Ascending aorta (tissue), 2 donors: ENCODE data around the gene CLSTN2. TPM values are rescaled to one million over a fixed set of nuclear protein-coding genes. Genes with fewer than 3 reads are reported as not detected.

Experiments used
- DNase-seq, 2 donors: peaks; one replicate each; pipeline ENCODE4 v3.0.0-alpha.2; 2019; ENCODE audit warnings: low spot score in 2 of 2
- H3K27ac ChIP-seq, 2 donors: fragments of 200-600 bp; sonication (generic); one replicate each; pipeline ENCODE4 v1.5.1; 2016 to 2017; ENCODE audit warnings: mild to moderate bottlenecking in 1 of 2
- H3K27me3 ChIP-seq: fragments of 200-600 bp; sonication (generic); one replicate; pipeline ENCODE4 v1.5.1; 2017
- H3K36me3 ChIP-seq, 2 donors: fragments of 200-600 bp; sonication (generic); one replicate each; pipeline ENCODE4 v1.5.1; 2016
- H3K4me1 ChIP-seq, 2 donors: fragments of 200-600 bp; sonication (generic); one replicate each; pipeline ENCODE4 v1.5.1; 2016 to 2017; ENCODE audit warnings: mild to moderate bottlenecking in 1 of 2
- H3K4me3 ChIP-seq, 2 donors: fragments of 200-600 bp; sonication (generic); one replicate each; pipeline ENCODE4 v1.5.1; 2016 to 2017; ENCODE audit warnings: mild to moderate bottlenecking in 1 of 2
- H3K9me3 ChIP-seq, 2 donors: fragments of 200-600 bp; sonication (generic); one replicate each; pipeline ENCODE4 v1.5.1; 2016
- CTCF ChIP-seq, 3 experiments: fragments of 200-600 bp in 2 of 3; fragments of 450-650 bp in 1 of 3; sonication (generic) in 2 of 3; IDR thresholded peaks; one replicate each; pipeline ENCODE4 v1.5.1; 2016 to 2019; ENCODE audit warnings: antibody characterized with exemption in 3 of 3, mild to moderate bottlenecking in 1 of 3, moderate library complexity in 1 of 3
- intact Hi-C: fragments of 100-400 bp; cut with DNase I; formaldehyde crosslinking; loops from one replicate; pipeline ENCODE4 v1.15.1; 2023
- total RNA-seq: library from RNA; depleted of rRNA; stranded (reverse); fragments of >200 nt; gene quantifications from one replicate; pipeline ENCODE4 v1.1.0, GENCODE V29; 2016

CLSTN2 gene
- total RNA-seq, 1 donor from 2014 or later = 65.8 TPM

- no peak for TF ChIP-seq CTCF (IDR thresholded peaks at IDR 0.05)
Observed at GRCh38 chr3:140505213-140505612, 570.2 kb downstream of the CLSTN2 start.

GRCh38 chr3:140505876-140506275, 570.9 kb downstream of the CLSTN2 start:
- intact Hi-C loops = no loop called here

More at GRCh38 chr3:140505213-140505612, 570.2 kb downstream of the CLSTN2 start:
- Histone ChIP-seq H3K9me3 (no peaks in the 10 kb centered on the region), H3K4me1 (no peaks in the 10 kb centered on the region), H3K27ac (no peak overlapping the region), H3K4me3 (no peak overlapping the region), H3K36me3 (no peaks in the 10 kb centered on the region), H3K27me3 (no peaks in the 10 kb centered on the region)
- intact Hi-C loops = no loop called here
- DNase-seq = no peak

DNA sequence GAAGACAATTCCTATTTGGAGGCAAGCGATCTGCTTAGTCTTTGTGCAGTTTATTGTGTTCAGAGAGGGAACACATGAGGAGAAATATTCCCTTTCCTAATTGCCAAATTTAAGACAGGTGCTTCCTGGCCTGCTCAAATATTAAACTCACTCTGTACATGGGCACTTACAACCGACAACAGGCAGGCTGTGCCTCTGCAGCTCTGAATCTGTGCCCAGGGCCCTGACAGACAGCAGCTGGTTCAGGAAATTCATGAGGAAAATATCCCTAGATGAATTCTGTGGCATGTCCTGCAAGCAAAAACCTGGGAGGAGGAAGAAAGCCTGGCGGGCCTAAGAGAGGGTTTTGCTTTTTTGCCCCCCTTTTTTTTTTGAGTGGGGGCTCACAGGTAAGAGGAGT, 573.6 kb downstream of the CLSTN2 start:
- Histone ChIP-seq H3K9me3 (no peaks in the 10 kb centered on the region), H3K36me3 (no peaks in the 10 kb centered on the region), H3K27me3 (no peaks in the 10 kb centered on the region), H3K27ac (no peak overlapping the region), H3K4me3 (no peak overlapping the region), H3K4me1 (no peaks in the 10 kb centered on the region)
- no peak for DNase-seq
- intact Hi-C loops = no loop called here
- no peak for TF ChIP-seq CTCF (IDR thresholded peaks at IDR 0.05)

More at GRCh38 chr3:140505876-140506275, 570.9 kb downstream of the CLSTN2 start:
- no peak overlapping the region for H3K4me3 ChIP-seq
- H3K9me3 ChIP-seq = no peaks in the 10 kb centered on the region
- H3K27me3 ChIP-seq = no peaks in the 10 kb centered on the region
- TF ChIP-seq CTCF (IDR thresholded peaks at IDR 0.05) = no peak
- H3K4me1 ChIP-seq = no peaks in the 10 kb centered on the region
- no peaks in the 10 kb centered on the region for H3K36me3 ChIP-seq
- no peak overlapping the region for H3K27ac ChIP-seq
- no peak for DNase-seq

GRCh38 chr3:140509534-140509933, 574.5 kb downstream of the CLSTN2 start:
- H3K27me3 ChIP-seq = no peaks in the 10 kb centered on the region
- no peaks in the 10 kb centered on the region for H3K9me3 ChIP-seq
- H3K4me3 ChIP-seq = no peak overlapping the region
- H3K4me1 ChIP-seq = no peaks in the 10 kb centered on the region
- TF ChIP-seq CTCF (IDR thresholded peaks at IDR 0.05) = no peak
- intact Hi-C loops = no loop called here
- no peak overlapping the region for H3K27ac ChIP-seq
- no peak for DNase-seq
- no peaks in the 10 kb centered on the region for H3K36me3 ChIP-seq

GRCh38 chr3:140510303-140510861, 575.4 kb downstream of the CLSTN2 start:
- no peaks in the 10 kb centered on the region for H3K27me3 ChIP-seq

More at GRCh38 chr3:140510303-140510861, 575.4 kb downstream of the CLSTN2 start:
- Histone ChIP-seq H3K27ac (no peak overlapping the region), H3K4me1 (no peaks in the 10 kb centered on the region), H3K36me3 (no peaks in the 10 kb centered on the region), H3K9me3 (no peaks in the 10 kb centered on the region), H3K4me3 (no peak overlapping the region)
- DNase-seq = no peak
- no peak for TF ChIP-seq CTCF (IDR thresholded peaks at IDR 0.05)
- intact Hi-C loops = no loop called here
